NCI-H774 (cell line): ENCODE measurements around the gene MCL1.
"Not testable (repeated sequence)": the region's sequence is repeated elsewhere in the genome, so short reads cannot be mapped to it uniquely, and the experiment has no call there.

Experiments
- DNase-seq: peaks from one replicate; lab custom pipeline; 2025; lab: John Stamatoyannopoulos, UW

Gene MCL1

DNA sequence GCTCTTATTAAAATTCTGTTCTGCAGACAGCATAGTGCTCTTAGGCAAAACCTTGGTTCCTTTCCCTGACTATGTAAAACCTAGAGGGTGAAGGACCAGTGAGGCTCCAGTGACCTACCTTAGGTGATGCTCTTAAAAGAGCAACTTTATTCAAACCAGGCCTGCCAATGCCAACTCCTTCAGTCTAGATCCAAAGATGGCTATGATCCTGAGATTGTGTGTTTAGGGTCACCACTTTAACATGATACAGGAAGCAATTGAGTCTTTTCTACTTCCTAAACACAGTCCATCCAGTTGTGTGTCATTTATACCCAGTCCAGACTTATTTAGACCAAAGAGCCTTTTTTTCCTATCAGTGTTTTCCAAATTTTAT is 10.8 kb downstream of the MCL1 start:
- DNase-seq, result no peak

DNA sequence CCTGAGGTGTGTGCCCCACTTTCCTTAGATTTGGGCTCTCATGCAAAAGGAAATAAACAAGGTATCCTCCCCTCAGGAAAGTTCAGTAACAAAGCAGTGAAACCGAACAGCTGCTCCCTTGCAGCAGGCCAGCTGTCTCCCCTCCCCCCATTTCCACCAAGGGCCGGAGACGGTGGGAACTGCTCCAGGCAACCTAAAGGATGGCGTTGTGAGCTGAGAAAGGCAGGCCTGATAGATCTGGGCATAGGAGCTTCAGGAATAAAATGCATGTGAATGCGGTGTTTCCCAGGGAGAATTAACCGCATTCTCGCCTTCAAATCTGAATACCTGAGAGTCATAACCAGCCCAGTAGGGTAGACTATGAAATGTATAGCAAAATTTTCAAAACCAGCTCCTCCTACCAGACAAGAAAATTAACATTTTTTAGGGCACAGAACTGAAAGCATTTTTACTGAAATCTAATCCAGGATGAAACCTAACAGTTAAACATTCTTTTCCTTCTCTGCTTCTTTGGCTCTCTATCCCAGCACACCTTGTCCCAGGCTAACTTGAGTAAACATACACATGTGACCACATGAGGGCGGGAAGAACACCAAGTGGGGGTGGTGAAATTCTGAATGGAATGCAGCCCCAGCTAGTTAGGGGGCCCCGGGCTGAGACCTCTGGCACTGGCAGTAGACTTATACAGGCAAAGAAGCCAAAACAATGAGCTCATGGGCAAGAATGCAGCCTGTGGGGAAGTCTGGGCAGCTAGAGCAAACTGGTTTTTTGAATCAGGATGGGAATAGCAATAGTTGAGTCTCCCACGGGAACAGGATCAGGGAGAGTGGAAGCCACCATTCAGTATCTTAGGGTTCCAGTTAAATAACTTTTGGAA is 11.5 kb downstream of the MCL1 start:
- peak; percentile 37 for DNase-seq

DNA sequence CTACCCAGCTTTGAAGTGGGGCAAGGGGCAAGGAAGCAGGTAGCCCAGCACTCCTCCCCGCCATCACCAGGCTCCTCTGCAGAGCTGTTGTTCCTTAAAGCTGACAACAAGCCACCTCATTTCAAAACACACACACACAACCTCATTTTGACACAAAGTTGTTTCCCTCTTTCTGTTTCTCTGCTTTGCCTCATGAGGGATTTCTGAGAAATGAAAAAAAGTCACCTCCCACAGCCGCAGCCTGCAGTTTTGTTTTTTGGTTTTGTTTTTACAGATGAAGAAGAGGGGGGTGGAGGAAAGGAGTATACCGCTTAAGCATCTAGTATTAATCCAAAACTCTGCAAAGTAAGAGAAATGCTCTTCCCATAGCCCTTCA is 12.1 kb downstream of the MCL1 start:
- no peak for DNase-seq

DNA sequence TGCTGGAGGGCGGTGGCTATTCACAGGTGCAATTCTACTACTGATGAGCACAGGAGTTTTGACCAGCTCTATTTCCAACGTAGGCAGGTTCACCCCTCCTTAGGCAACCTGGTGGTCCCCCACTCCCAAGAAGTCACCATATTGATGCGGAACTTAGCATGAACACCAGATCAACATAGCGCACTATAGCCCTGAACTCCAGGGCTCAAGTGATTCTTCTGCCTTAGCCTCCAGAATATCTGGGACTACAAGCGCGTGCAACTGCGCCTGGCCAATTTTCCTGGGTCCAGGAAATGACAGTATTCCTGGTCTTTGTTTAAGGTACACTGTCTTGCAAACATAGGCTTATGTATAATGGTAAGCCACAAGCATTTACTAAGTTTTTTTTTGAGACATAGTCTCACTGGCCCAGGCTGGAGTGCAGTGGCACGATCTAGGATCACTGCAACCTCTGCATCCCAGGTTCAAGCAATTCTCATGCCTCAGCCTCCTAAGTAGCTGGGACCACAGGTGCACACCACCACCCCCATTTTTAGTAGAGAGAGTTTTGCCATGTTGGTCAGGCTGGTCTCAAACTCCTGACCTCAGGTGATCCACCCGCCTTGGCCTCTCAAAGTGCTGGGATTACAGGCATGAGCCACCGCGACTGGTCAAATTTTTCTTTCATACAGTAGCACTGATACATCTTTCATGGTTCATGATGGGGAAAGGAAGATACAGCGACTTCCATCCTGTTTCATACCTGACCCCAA is 12.6 kb downstream of the MCL1 start:
- no peak for DNase-seq

DNA sequence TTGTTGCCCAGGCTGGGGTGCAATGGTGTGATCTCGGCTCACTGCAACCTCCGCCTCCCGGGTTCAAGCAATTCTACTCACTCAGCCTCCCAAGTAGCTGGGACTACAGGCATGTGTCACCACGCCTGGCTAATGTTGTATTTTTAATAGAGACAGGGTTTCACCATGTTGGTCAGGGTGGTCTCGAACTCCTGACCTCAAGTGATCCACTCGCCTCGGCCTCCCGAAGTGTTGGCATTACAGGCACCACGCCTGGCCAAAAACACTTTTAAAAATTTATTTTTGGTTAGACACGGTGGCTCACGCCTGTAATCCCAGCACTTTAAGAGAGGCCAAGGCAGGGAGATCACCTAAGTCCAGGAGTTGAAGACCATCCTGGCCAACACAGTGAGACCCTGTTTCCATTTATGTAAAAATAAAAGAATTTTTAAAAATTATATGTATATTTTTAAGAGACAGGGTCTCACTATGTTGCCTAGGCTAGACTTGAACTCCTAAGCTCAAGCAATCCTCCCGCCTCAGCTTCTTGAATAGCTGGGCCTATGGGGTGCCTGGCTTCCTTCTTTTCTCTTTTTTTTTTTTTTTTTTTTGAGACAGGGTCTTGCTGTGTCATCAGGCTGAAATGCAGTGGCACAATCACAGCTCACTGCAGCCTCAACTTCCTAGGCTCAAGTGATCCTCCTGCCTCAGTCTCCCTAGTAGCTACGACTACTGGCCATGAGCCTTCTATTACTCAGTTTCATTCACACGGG is 14.0 kb downstream of the MCL1 start:
- not testable (repeated sequence) for DNase-seq

DNA sequence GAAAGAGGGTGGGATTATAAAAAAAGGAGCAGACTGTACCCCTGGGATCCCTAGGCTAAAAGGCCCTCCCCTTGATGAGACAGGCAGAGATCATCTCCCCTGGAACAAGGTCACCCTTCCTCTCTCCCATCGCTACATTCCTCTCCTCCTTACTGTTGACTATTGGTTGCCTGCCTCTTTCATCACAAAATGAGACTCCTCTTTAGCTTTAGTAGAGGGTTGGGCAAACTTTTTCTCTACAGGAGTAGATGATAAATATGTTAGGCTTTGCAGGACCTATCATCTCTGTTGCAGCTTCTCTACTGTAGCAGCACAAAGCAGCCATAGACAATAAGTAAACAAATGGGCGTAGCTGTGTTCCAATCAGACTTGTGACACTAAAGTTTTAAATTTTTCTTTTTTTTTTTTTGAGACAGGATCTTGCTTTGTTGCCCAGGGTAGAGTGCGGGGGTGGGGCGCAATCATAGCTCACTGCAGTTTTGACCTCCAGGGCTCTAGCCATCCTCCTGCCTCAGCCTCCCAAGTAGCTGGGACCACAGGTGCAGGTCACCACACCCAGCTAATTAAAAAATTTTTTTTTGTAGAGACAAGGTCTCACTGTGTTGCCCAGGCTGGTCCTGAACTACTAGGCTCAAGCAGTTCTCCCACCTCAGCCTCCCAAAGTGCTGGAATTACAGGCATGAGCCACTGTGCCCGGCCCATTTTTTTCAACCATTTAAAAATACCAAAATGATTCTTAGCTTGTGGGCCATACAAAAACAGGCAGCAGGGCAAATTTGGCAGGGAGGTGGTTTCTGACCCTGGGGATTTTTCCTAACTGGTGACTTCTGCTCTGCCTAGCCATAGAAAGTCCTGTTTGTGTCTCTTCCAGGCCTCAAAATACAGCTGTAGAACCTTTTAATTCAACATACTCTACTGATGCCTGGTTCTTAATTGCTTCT is 15.1 kb downstream of the MCL1 start:
- DNase-seq, result no peak

DNA sequence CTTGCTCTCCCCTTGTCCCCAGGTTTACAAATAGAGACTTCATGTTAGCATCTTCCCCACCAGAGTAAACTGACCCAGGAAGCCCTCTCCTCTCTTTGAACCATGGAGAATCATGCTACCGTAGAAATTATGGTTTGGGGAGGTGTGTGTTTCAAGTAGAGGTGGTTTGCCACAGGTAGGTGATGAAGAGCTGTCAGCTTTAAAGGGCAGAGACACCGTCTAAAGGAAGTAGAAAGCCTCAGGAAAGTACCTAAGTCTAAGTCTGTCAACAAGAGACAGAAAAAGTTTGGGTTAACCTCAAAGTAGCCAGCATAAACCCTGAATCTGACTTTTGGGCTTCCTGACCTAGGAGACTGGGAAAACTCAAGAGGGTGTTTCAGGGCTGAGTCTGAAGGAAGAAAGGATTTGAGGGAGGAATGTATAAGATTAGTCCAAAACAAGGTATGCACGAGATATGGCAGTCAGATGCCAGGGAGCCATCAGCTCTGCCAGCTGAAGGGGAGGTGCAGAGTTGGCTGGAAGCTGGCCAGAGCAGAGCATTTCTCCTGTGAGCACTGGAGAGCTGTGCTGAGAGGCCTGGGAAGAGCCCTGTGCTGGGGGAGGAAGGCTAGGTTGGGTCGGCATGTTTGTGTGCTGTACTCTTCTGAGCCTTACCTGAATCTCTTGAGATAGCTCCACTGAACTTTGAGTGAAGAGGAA is 15.9 kb downstream of the MCL1 start:
- DNase-seq, result peak; percentile 10

DNA sequence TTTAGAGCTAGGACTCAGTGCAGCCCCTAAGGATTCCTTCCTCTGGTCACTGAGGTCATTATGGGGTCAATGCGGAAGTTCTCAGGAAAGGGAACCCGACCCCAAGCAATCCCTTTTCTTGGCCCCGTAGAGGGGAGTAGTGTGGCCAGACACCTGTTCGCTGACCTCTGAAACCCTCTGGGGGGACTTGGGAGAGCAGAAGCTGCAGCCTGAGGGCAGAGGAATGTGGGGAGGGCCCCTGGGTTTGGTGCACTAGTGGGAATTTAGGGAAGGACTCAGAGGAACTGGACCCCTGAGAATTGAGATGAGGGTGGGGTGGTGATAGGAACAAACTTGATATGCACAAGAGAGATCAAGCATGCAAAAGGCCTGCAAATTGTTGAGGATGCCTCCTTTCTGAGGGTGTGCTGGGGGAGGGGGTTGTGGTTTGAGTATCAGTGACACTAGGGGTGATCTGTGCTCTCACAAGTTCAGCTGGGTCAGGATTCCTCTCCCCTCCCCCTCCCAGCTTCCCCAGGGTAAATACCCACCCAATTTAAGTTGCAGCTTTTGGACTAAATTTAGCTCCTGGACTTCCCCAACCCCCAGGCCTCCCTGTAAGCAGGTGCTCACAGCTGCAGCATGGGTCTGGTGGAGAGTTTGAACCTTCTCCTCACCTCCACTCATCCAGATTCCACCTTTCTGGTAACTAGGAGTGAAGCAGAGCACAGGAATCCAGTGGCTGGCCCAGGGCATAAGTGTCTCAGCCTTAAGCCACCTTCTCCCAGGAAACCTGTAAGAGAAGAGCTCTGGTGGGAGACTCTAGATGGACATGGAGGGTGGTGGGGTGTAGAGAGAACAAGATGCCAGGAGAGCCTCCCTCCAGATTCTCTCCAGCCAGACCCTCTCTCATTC is 16.7 kb downstream of the MCL1 start:
- DNase-seq, result no peak

DNA sequence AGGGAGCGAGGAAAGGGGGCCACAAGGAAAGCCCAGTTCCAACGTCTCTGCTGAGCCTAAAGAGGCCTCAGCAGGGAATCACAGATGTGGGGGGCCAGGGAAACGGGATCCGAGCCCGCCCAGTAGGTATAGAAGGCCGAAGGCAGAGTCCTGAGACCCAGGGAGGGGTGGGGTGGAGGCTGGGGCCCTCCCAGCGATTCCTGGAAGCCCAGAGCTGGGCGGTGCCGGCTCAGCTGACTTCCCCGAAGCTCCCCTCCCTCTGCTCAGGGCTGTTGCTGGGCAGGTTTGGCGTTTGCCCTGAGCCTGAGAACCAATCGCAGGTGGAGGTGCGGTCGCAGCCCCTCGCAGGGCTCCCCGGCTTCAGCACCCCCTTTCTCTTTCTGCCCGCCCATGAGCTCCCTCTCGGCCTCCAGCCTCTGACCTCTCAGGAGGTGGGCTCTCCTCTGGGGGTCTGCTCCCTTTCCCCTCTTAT is 17.4 kb downstream of the MCL1 start:
- peak; percentile 83 for DNase-seq

DNA sequence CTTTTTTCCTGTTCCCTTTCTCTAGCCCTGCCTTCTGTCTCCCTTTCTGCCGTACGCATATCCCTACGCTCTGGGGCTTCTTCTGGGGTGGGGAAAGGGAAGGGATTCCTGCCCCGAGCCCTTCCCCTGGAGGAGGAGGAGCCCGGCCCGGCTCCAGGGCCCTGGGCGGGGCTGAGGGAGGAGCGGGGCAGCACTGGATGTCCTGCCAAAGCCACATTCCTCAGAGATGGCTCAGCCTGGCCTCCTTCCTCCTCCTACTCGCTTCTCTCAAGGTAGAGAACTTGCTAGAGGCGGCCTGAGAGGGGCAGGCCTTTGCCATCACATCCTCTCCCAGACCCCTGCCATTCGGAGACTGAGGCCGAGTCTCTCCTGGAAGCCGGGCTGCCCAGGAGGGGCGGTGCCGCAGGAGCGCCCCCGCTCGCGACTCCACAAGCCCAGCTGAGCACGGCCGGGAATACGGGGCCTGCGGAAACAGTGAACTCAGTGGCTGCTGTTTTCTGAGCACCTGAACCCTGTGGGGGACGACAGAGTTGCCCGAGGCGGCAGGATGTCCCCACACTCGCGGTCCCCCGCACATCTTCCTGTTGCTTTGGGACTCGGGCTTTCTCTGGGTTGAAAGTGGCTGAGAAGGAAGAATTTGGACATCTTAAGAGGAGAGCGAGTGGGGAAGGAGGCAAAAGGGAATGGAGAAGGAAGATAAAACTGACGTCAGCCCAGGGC is 18.0 kb downstream of the MCL1 start:
- DNase-seq, result peak; percentile 80

DNA sequence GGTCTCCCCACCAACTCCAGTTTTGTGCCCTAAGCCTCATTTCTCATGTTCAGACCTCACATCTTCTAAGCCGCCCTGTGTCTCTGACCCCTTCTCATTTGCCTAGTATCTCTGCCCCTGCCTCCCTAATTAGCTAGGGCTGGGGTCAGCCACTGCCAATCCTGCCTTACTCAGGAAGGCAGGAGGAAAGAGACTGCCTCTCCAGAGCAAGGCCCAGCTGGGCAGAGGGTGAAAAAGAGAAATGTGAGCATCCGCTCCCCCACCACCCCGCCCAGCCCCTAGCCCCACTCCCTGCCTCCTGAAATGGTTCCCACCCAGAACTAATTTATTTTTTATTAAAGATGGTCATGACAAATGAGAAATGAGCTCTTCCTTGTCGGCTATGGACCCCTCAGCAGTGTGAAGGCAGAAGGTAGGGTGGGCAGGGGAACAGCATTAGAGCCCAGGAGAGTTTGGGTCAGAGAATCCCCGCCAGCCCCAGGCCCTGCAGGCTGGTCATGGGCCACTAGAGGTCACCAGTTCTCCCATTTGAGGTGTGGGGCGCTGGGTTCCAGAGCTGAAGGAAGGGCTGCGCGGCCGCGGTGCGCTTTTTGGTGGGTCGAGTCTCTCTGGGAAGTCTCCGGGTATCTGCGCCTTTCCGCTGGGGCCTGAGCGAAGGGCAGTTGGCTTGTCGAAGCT is 18.7 kb downstream of the MCL1 start:
- DNase-seq, result peak; percentile 80

DNA sequence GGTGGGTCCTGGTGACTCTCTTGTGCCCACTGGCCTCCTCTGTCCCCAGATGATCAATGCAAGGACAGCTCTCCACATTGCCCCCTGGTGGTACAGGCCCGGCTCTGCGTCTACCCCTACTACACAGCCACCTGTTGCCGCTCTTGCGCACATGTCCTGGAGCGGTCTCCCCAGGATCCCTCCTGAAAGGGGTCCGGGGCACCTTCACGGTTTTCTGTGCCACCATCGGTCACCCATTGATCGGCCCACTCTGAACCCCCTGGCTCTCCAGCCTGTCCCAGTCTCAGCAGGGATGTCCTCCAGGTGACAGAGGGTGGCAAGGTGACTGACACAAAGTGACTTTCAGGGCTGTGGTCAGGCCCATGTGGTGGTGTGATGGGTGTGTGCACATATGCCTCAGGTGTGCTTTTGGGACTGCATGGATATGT is 19.4 kb downstream of the MCL1 start:
- peak; percentile 16 for DNase-seq

DNA sequence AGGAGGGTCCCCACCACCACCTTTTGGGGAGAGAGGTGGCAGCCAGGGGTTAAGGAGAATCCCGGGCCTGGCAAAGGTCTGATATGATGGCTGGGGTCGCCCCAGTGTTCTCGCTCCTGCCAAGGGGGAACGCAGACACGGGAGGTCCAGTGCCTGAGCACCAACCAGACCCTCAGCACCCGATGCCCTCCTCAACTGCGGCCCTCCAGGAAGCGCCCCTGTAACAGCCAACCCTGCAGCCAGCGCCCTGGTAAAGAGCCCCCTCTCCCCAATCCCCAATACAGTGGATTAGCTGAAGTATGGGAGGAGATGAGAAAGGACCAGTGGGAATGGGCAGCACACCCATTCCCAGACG is 19.8 kb downstream of the MCL1 start:
- DNase-seq, result no peak

DNA sequence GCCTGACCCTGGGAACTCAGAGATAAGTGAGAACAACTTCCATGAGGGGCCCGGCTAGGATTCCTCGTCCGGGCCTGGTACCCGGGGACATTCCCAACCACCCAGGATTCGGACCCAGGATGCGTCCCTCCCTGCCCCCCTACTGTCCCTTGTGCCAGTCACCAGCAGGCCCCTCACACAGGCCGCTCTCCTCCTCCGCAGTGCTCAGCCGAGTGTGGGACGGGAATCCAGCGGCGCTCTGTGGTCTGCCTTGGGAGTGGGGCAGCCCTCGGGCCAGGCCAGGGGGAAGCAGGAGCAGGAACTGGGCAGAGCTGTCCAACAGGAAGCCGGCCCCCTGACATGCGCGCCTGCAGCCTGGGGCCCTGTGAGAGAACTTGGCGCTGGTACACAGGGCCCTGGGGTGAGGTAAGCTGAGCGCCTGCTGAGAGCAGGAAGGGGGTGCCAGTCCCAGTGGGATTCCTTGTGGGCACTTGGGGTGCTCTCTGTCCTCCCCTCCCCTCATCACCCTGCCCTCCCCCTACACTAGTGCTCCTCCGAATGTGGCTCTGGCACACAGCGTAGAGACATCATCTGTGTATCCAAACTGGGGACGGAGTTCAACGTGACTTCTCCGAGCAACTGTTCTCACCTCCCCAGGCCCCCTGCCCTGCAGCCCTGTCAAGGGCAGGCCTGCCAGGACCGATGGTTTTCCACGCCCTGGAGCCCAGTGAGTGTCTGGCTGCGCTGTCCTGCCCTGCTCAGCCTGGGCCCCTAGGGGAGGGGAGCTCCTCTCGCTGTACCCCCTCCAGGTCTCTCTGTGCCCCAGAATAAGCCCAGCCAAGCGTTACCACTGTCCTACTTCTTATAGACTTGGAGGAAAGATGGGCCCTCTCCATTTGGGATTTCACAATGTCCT is 20.4 kb downstream of the MCL1 start:
- DNase-seq, result no peak

DNA sequence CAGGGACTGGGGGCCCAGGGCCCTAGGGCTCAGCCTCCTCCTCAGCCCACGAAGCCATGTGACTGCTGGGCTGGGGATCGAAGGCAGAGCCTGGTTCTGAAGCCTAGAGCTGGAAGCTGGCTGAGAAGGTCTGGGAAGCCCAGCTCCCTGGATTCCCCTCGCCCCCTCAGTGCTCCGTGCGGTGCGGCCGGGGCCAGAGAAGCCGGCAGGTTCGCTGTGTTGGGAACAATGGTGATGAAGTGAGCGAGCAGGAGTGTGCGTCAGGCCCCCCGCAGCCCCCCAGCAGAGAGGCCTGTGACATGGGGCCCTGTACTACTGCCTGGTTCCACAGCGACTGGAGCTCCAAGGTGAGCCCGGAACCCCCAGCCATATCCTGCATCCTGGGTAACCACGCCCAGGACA is 21.1 kb downstream of the MCL1 start:
- DNase-seq, result no peak

DNA sequence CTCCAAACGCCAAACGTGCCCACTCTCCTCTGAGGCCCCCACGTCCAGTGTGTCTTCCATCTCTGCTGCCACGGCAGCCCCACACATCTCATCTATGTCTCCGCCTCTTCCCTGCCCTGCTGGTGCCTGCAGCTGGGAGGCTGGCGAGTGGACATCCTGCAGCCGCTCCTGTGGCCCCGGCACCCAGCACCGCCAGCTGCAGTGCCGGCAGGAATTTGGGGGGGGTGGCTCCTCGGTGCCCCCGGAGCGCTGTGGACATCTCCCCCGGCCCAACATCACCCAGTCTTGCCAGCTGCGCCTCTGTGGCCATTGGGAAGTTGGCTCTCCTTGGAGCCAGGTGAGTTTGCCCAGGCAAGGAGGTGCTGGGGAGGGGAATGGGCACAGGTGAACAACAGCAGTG is 21.6 kb downstream of the MCL1 start:
- no peak for DNase-seq

DNA sequence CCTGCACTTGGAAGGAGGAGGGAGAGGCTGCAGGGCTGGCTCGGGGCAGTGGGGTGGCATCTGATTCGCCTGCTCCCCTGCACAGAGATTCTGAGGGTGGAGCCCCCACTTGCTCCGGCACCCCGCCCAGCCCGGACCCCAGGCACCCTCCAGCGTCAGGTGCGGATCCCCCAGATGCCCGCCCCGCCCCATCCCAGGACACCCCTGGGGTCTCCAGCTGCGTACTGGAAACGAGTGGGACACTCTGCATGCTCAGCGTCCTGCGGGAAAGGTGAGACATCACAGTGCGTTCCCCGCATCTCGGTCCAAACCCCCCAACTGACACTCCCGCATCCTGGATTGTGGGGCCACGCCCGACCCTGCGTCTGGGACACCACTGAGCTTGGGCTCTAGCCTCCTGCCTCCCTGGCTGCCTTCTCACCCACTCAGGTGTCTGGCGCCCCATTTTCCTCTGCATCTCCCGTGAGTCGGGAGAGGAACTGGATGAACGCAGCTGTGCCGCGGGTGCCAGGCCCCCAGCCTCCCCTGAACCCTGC is 22.3 kb downstream of the MCL1 start:
- no peak for DNase-seq
